H1 (cell line): Measurements from ENCODE around the gene ACSM3. TPM values are rescaled to one million over a fixed set of nuclear protein-coding genes. Genes with fewer than 3 reads are reported as not detected.

Experiments used
- CTCF ChIA-PET: fragments of 300-600 bp; sonication (Branson Sonifier 250); formaldehyde crosslinking; loops from one replicate; lab custom pipeline; 2021; ENCODE audit not compliant: partially characterized antibody; lab: Charles Lee
- POLR2A ChIA-PET: fragments of 300-600 bp; sonication (Branson Sonifier 250); formaldehyde crosslinking; loops from one replicate; lab custom pipeline; 2021; ENCODE audit warnings: inconsistent platforms; ENCODE audit not compliant: partially characterized antibody; lab: Charles Lee
- DNase-seq, 2 experiments: peaks; one replicate each; pipeline versions ENCODE4 v3.0.0 to v3.0.0-alpha.2; 2010 to 2022; ENCODE audit warnings: low spot score in 2 of 2, low read depth in 1 of 2, mixed read lengths in 1 of 2
- FAIRE-seq: peaks from 2 replicates; lab custom pipeline; 2011; peaks lifted over from hg19 to GRCh38; lab: Jason Lieb, UNC
- H2AFZ ChIP-seq: 2 replicates; pipeline ENCODE4 v1.8.1; 2012; ENCODE audit warnings: low read length, inconsistent platforms
- H2AK5ac ChIP-seq: 2 replicates; pipeline ENCODE4 v1.6.1; 2013; ENCODE audit warnings: low read depth, low read length
- H2BK120ac ChIP-seq: replicated peaks from 2 replicates; pipeline ENCODE3; 2013; ENCODE audit warnings: low read depth, low read length, inconsistent platforms
- H2BK12ac ChIP-seq: 2 replicates; pipeline ENCODE4 v1.6.1; 2013; ENCODE audit warnings: low read depth, low read length
- H2BK15ac ChIP-seq: 2 replicates; pipeline ENCODE4 v1.6.1; 2013; ENCODE audit warnings: low read length
- H2BK20ac ChIP-seq: 2 replicates; pipeline ENCODE4 v1.6.1; 2013; ENCODE audit warnings: low read length
- H2BK5ac ChIP-seq: 2 replicates; pipeline ENCODE4 v1.6.1; 2013; ENCODE audit warnings: low read depth, low read length
- H3K14ac ChIP-seq: 2 replicates; pipeline ENCODE4 v1.6.1; 2013; ENCODE audit warnings: inconsistent platforms; ENCODE audit not compliant: insufficient read length
- H3K18ac ChIP-seq: 2 replicates; pipeline ENCODE4 v1.6.1; 2013; ENCODE audit warnings: low read length; ENCODE audit errors: extremely low read depth
- H3K23ac ChIP-seq: 2 replicates; pipeline ENCODE4 v1.6.1; 2013; ENCODE audit warnings: inconsistent platforms; ENCODE audit not compliant: insufficient read length
- H3K23me2 ChIP-seq: 2 replicates; pipeline ENCODE4 v1.6.1; 2013; ENCODE audit warnings: low read depth, low read length
- H3K27ac ChIP-seq: 2 replicates; pipeline ENCODE4 v1.6.1; 2011; ENCODE audit warnings: low read depth, low read length, inconsistent platforms
- H3K27me3 ChIP-seq, 4 experiments: replicated peaks in 1 of 4; 1 replicate in 1 of 4; 2 replicates in 3 of 4; pipeline versions ENCODE4 v1.6.1 to v1.8.1; 2011 to 2013; ENCODE audit warnings: low read length in 3 of 4, mild to moderate bottlenecking in 3 of 4, inconsistent platforms in 2 of 4, mixed read lengths in 2 of 4, moderate library complexity in 1 of 4; ENCODE audit not compliant: control insufficient read depth in 3 of 4, insufficient read depth in 3 of 4; ENCODE audit errors: extremely low read depth in 1 of 4
- H3K36me3 ChIP-seq, 4 experiments: 2 replicates each; pipeline versions ENCODE4 v1.6.1 to v1.8.1; 2011 to 2013; ENCODE audit warnings: mild to moderate bottlenecking in 4 of 4, low read length in 3 of 4, moderate library complexity in 2 of 4, control low read depth in 1 of 4, inconsistent platforms in 1 of 4; ENCODE audit not compliant: insufficient read depth in 4 of 4, control insufficient read depth in 2 of 4
- H3K4ac ChIP-seq: replicated peaks from 2 replicates; pipeline ENCODE3; 2013; ENCODE audit warnings: low read length, low read depth, mixed read lengths, inconsistent platforms; ENCODE audit not compliant: insufficient read length
- H3K4me1 ChIP-seq, 4 experiments: replicated peaks in 1 of 4; 1 replicate in 1 of 4; 2 replicates in 3 of 4; pipeline versions ENCODE4 v1.6.1 to v1.8.1; 2011 to 2013; ENCODE audit warnings: low read length in 3 of 4, inconsistent platforms in 2 of 4, mixed read lengths in 1 of 4; ENCODE audit not compliant: insufficient read depth in 4 of 4, control insufficient read depth in 3 of 4
- H3K4me2 ChIP-seq, 2 experiments: 2 replicates each; pipeline versions ENCODE4 v1.6.1 to v1.8.1; 2011 to 2013; ENCODE audit warnings: low read depth in 2 of 2, low read length in 2 of 2, control low read depth in 1 of 2, inconsistent platforms in 1 of 2, mild to moderate bottlenecking in 1 of 2; ENCODE audit not compliant: insufficient read depth in 1 of 2
- H3K4me3 ChIP-seq, 4 experiments: fragments of 200-600, 300-600 bp in 1 of 4; sonication (generic), shearing (Covaris generic), sonication (Bioruptor Twin) in 1 of 4; 2 replicates each; pipeline versions ENCODE4 v1.5.1 to v1.8.1; 2011 to 2016; ENCODE audit warnings: low read length in 4 of 4, low read depth in 3 of 4, control low read depth in 2 of 4, inconsistent platforms in 2 of 4, mild to moderate bottlenecking in 2 of 4, mixed read lengths in 1 of 4, moderate library complexity in 1 of 4; ENCODE audit not compliant: insufficient read depth in 2 of 4; ENCODE audit errors: extremely low read depth in 1 of 4
- H3K56ac ChIP-seq: replicated peaks from 2 replicates; pipeline ENCODE3; 2013; ENCODE audit warnings: low read depth, mild to moderate bottlenecking, mixed read lengths, low read length, inconsistent platforms; ENCODE audit not compliant: insufficient read length
- H3K79me1 ChIP-seq: 2 replicates; pipeline ENCODE4 v1.6.1; 2013; ENCODE audit warnings: low read depth, low read length, control low read depth
- H3K79me2 ChIP-seq, 2 experiments: 2 replicates each; pipeline versions ENCODE4 v1.6.1 to v1.8.1; 2012 to 2013; ENCODE audit warnings: low read length in 2 of 2, mild to moderate bottlenecking in 2 of 2, inconsistent platforms in 1 of 2; ENCODE audit not compliant: insufficient read depth in 2 of 2, control insufficient read depth in 1 of 2
- H3K9ac ChIP-seq, 4 experiments: replicated peaks in 1 of 4; 1 replicate in 1 of 4; 2 replicates in 3 of 4; pipeline versions ENCODE4 v1.6.1 to v1.8.1; 2011 to 2013; ENCODE audit warnings: low read depth in 3 of 4, low read length in 3 of 4, control low read depth in 2 of 4, mild to moderate bottlenecking in 2 of 4, moderate library complexity in 2 of 4, inconsistent platforms in 1 of 4; ENCODE audit errors: extremely low read depth in 1 of 4
- H3K9me3 ChIP-seq, 2 experiments: 2 replicates each; pipeline versions ENCODE4 v1.6.1 to v1.8.1; 2012 to 2013; ENCODE audit warnings: mild to moderate bottlenecking in 2 of 2, moderate library complexity in 2 of 2, control low read depth in 1 of 2, inconsistent platforms in 1 of 2, low read depth in 1 of 2, low read length in 1 of 2, mixed read lengths in 1 of 2; ENCODE audit not compliant: insufficient read depth in 2 of 2
- H4K20me1 ChIP-seq, 2 experiments: replicated peaks in 1 of 2; 2 replicates each; pipeline versions ENCODE3 to v1.8.1; 2011 to 2013; ENCODE audit warnings: inconsistent platforms in 2 of 2, low read length in 2 of 2, mild to moderate bottlenecking in 1 of 2; ENCODE audit not compliant: insufficient read depth in 2 of 2, control insufficient read depth in 1 of 2
- H4K5ac ChIP-seq: 2 replicates; pipeline ENCODE4 v1.6.1; 2013; ENCODE audit warnings: low read length, low read depth, mixed read lengths, inconsistent platforms; ENCODE audit not compliant: insufficient read length
- H4K8ac ChIP-seq: 2 replicates; pipeline ENCODE4 v1.8.0; 2013; ENCODE audit warnings: mild to moderate bottlenecking, moderate library complexity, low read length, inconsistent platforms; ENCODE audit not compliant: insufficient read depth; ENCODE audit errors: extremely low read depth
- H4K91ac ChIP-seq: replicated peaks from 2 replicates; pipeline ENCODE3; 2013; ENCODE audit warnings: low read length, mixed read lengths, inconsistent platforms; ENCODE audit not compliant: insufficient read length
- BACH1 ChIP-seq: IDR thresholded peaks from 2 replicates; pipeline ENCODE4 v1.6.1; 2012; ENCODE audit warnings: low read length, improper control_type of control experiment
- CTCF ChIP-seq, 3 experiments: IDR thresholded peaks; 1 replicate in 2 of 3; 2 replicates in 1 of 3; pipeline versions ENCODE4 v1.5.1 to v1.6.1; 2011; ENCODE audit warnings: low read length in 3 of 3, mild to moderate bottlenecking in 3 of 3, inconsistent platforms in 2 of 3, low read depth in 1 of 3, moderate library complexity in 1 of 3; ENCODE audit not compliant: insufficient read depth in 1 of 3; ENCODE audit errors: control extremely low read depth in 1 of 3
- MAX ChIP-seq: IDR thresholded peaks from 2 replicates; pipeline ENCODE4 v1.6.1; 2012; ENCODE audit warnings: inconsistent platforms
- WGBS, 2 experiments: shearing (Covaris generic) in 1 of 2; methylation state at CpG; one replicate each; pipeline versions ENCODE4 v1.1.6 to v1.1.7; 2013 to 2015; ENCODE audit warnings: low lambda C conversion rate in 2 of 2, mixed read lengths in 2 of 2, inconsistent platforms in 1 of 2, low coverage in 1 of 2, missing lambda C conversion rate in 1 of 2; ENCODE audit not compliant: insufficient replicate concordance in 2 of 2, insufficient coverage in 1 of 2, insufficient read length in 1 of 2; ENCODE audit errors: extremely low coverage in 1 of 2, missing lambda C conversion rate in 1 of 2; 5-methylcytosine and 5-hydroxymethylcytosine counted together
- polyA plus RNA-seq, 7 experiments: library from polyadenylated mRNA; depleted of rRNA in 3 of 7; stranded (reverse) in 5 of 7; unstranded in 2 of 7; fragments of >200 nt in 5 of 7; fragments of 200-250 nt in 2 of 7; gene quantifications; 1 replicate in 5 of 7; 2 replicates in 1 of 7; 4 replicates in 1 of 7; pipeline versions ENCODE4 v1.2.1 to v1.2.3, GENCODE V29; 2011 to 2013; ENCODE audit warnings: missing spikeins in 2 of 7, mixed read lengths in 2 of 7
- total RNA-seq: library from RNA; stranded (reverse); fragmentation: NEBNext Ultra II Directional; extraction: Animal tissue kit (Norgen Biotek cat#: 25700); gene quantifications from 2 replicates; pipeline ENCODE4 v1.2.1, GENCODE V29; 2021

Gene ACSM3
- total and polyA plus RNA-seq, 2 of the 8 experiments (the other 6 are each of a cell fraction or from before 2014, with no cell fraction given): 5.7 to 6.2 TPM

- Histone ChIP-seq H2BK12ac (no peak overlapping the region), H3K27ac (no peak overlapping the region), H2BK15ac (no peak overlapping the region), H3K23ac (no peak overlapping the region), H4K8ac (no peak overlapping the region), H3K4ac (no peak overlapping the region), H3K79me1 (no peaks in the 10 kb centered on the region), H3K56ac (no peak overlapping the region), H3K4me2 (no peak overlapping the region), H4K20me1 (no peaks in the 10 kb centered on the region), H3K14ac (no peak overlapping the region), H3K9ac (no peak overlapping the region), H3K4me3 (no peak overlapping the region), H2AK5ac (no peak overlapping the region), H3K23me2 (no peaks in the 10 kb centered on the region), H3K4me1 (no peaks in the 10 kb centered on the region), H3K27me3 (no peaks in the 10 kb centered on the region), H4K5ac (no peak overlapping the region), H3K79me2 (no peaks in the 10 kb centered on the region), H2BK20ac (no peak overlapping the region), H2BK5ac (no peak overlapping the region), H2BK120ac (no peak overlapping the region), H4K91ac (no peak overlapping the region), H3K18ac (no peak overlapping the region), H3K36me3 (peaks cover 0 to 26% (median 0%) of the 10 kb centered on the region in 4 experiments; a peak in 5 of 8 replicates), H2AFZ (no peak overlapping the region), H3K9me3 (no peaks in the 10 kb centered on the region)
- DNase-seq (no peak), FAIRE-seq (no peak)
- ChIA-PET CTCF (interaction anchor here (1.1 to 1.7 kb wide), 5 partner anchors 14 to 474 kb away, joined by 3 to 4 read pairs (median 4); no protein-coding TSS in a partner anchor), POLR2A (interaction anchor here (1.1 kb wide), 1 partner anchor 74 kb away, joined by 3 read pairs; the partner anchor contains the start of genes DCUN1D3 and LYRM1)
- TF ChIP-seq CTCF (IDR thresholded peaks at IDR 0.05; ENCODE audit: control extremely low read depth in 1 of 3, insufficient read depth in 1 of 3, low read depth in 1 of 3, low read length in 3 of 3) (no peak), BACH1 (no peak), MAX (no peak)
- 91% methylated on average over 3 of the region's 3 CpGs; no CpG with 5 or more reads in 1 of the 2 experiments for WGBS, 2 experiments
Observed at GRCh38 chr16:20826039-20826566, 62.3 kb downstream of the ACSM3 start.
